Endothelial cell of umbilical vein (primary cell): Measurements from ENCODE around the gene SMAD3. TPM values are rescaled to one million over a fixed set of nuclear protein-coding genes. Genes with fewer than 3 reads are reported as not detected.

Source experiments
- BruUV-seq: library from RNA; stranded (reverse); fragments of 400-500 nt; replicated peaks from 2 replicates; lab custom pipeline; 2021; lab: Mats Ljungman, UMichigan
- CTCF ChIA-PET: fragments of 300-600, 350-600 bp; sonication (Branson Sonifier 250); formaldehyde crosslinking; loops from one replicate; lab custom pipeline; 2021; ENCODE audit warnings: antibody characterized with exemption, inconsistent platforms; lab: Charles Lee
- POLR2A ChIA-PET: fragments of 300-600, 350-600 bp; sonication (Branson Sonifier 250); formaldehyde crosslinking; loops from one replicate; lab custom pipeline; 2021; ENCODE audit warnings: antibody characterized with exemption, inconsistent platforms; lab: Charles Lee
- DNase-seq: peaks from one replicate; pipeline ENCODE4 v3.0.0-alpha.2; 2011; ENCODE audit warnings: low read depth, low spot score
- FAIRE-seq: peaks from 2 replicates; lab custom pipeline; 2011; peaks lifted over from hg19 to GRCh38; lab: Jason Lieb, UNC
- H2AFZ ChIP-seq: 2 replicates; pipeline ENCODE4 v1.6.0; 2012; ENCODE audit warnings: low read depth, low read length, control low read depth, inconsistent platforms
- H3K27ac ChIP-seq: 2 replicates; pipeline ENCODE4 v1.5.1; 2011; ENCODE audit warnings: low read depth, mild to moderate bottlenecking, control low read depth, low read length, moderate library complexity; ENCODE audit not compliant: insufficient read depth
- H3K27me3 ChIP-seq, 2 experiments: 2 replicates each; pipeline versions ENCODE4 v1.6.0 to v1.6.1; 2011; ENCODE audit warnings: low read length in 2 of 2, mixed read lengths in 1 of 2; ENCODE audit not compliant: control insufficient read depth in 2 of 2, insufficient read depth in 2 of 2
- H3K36me3 ChIP-seq, 2 experiments: 2 replicates in 1 of 2; 3 replicates in 1 of 2; pipeline ENCODE4 v1.5.1; 2011; ENCODE audit warnings: low read length in 2 of 2, mild to moderate bottlenecking in 1 of 2, moderate library complexity in 1 of 2; ENCODE audit not compliant: control insufficient read depth in 2 of 2, insufficient read depth in 2 of 2; ENCODE audit errors: extremely low read depth in 1 of 2
- H3K4me1 ChIP-seq: 3 replicates; pipeline ENCODE4 v1.5.1; 2011; ENCODE audit warnings: mild to moderate bottlenecking, low read length; ENCODE audit not compliant: control insufficient read depth, insufficient read depth; ENCODE audit errors: extremely low read depth
- H3K4me2 ChIP-seq: 2 replicates; pipeline ENCODE4 v1.6.1; 2011; ENCODE audit warnings: low read length, control low read depth, mixed read lengths; ENCODE audit not compliant: insufficient read depth
- H3K4me3 ChIP-seq, 3 experiments: fragments of 200-600 bp in 1 of 3; sonication (generic), shearing (Covaris generic) in 1 of 3; replicated peaks in 1 of 3; 2 replicates each; pipeline ENCODE4 v1.5.1; 2011 to 2016; ENCODE audit warnings: control low read depth in 3 of 3, low read length in 3 of 3, mild to moderate bottlenecking in 2 of 3, inconsistent platforms in 1 of 3, low read depth in 1 of 3, moderate library complexity in 1 of 3; ENCODE audit not compliant: insufficient read depth in 1 of 3
- H3K79me2 ChIP-seq: 2 replicates; pipeline ENCODE4 v1.6.0; 2012; ENCODE audit warnings: low read length, inconsistent platforms; ENCODE audit not compliant: control insufficient read depth, insufficient read depth
- H3K9ac ChIP-seq: replicated peaks from 2 replicates; pipeline ENCODE3; 2011; ENCODE audit warnings: low read length, control low read depth; ENCODE audit not compliant: insufficient read depth; ENCODE audit errors: extremely low read depth
- H3K9me1 ChIP-seq: replicated peaks from 3 replicates; pipeline ENCODE4 v1.6.0; 2011; ENCODE audit warnings: mild to moderate bottlenecking, low read length; ENCODE audit not compliant: control insufficient read depth, insufficient read depth; ENCODE audit errors: extremely low read depth
- H3K9me3 ChIP-seq: replicated peaks from 2 replicates; pipeline ENCODE4 v1.5.1; 2012; ENCODE audit warnings: low read length, inconsistent platforms; ENCODE audit not compliant: control insufficient read depth, insufficient read depth
- H4K20me1 ChIP-seq: replicated peaks from 2 replicates; pipeline ENCODE3; 2011; ENCODE audit warnings: mild to moderate bottlenecking, low read length; ENCODE audit not compliant: control insufficient read depth, insufficient read depth; ENCODE audit errors: extremely low read depth
- CTCF ChIP-seq, 2 donors: IDR thresholded peaks; 1 replicate in 1 of 2; 2 replicates in 1 of 2; pipeline ENCODE4 v1.5.1; 2011; ENCODE audit warnings: low read length in 2 of 2, mild to moderate bottlenecking in 2 of 2, moderate library complexity in 2 of 2, control low read depth in 1 of 2, inconsistent platforms in 1 of 2, low read depth in 1 of 2; ENCODE audit not compliant: insufficient read depth in 1 of 2; ENCODE audit errors: extremely low read depth in 1 of 2
- EZH2 ChIP-seq: IDR thresholded peaks from 2 replicates; pipeline ENCODE4 v1.6.1; 2012; ENCODE audit warnings: borderline replicate concordance, low read depth, mild to moderate bottlenecking, moderate library complexity, low read length, inconsistent platforms; ENCODE audit not compliant: severe bottlenecking
- FOS ChIP-seq: IDR thresholded peaks from 2 replicates; pipeline ENCODE4 v1.6.1; 2011; ENCODE audit warnings: mild to moderate bottlenecking, low read length, moderate library complexity, borderline replicate concordance; ENCODE audit not compliant: insufficient read depth
- GATA2 ChIP-seq: IDR thresholded peaks from 2 replicates; pipeline ENCODE4 v1.7.0; 2011; ENCODE audit warnings: low read depth, mild to moderate bottlenecking, moderate library complexity, mixed read lengths, low read length; ENCODE audit not compliant: insufficient read length, insufficient read depth
- JUN ChIP-seq: IDR thresholded peaks from 2 replicates; pipeline ENCODE4 v1.6.1; 2011; ENCODE audit warnings: borderline replicate concordance, low read depth; ENCODE audit not compliant: insufficient read length, insufficient read depth
- MYC ChIP-seq: IDR thresholded peaks from one replicate; pipeline ENCODE4 v1.6.1; 2011; ENCODE audit warnings: mild to moderate bottlenecking, low read depth, low read length
- POLR2A ChIP-seq: IDR thresholded peaks from 2 replicates; pipeline ENCODE4 v1.6.1; 2012; ENCODE audit warnings: low read depth, mild to moderate bottlenecking, control low read depth, low read length
- POLR2AphosphoS5 ChIP-seq: IDR thresholded peaks from 2 replicates; pipeline ENCODE4 v1.6.1; 2012; ENCODE audit warnings: low read depth, mild to moderate bottlenecking, control low read depth, low read length, moderate library complexity; ENCODE audit not compliant: insufficient read depth
- dilution Hi-C: fragments of 300-500 bp; cut with MboI; formaldehyde crosslinking; loops from one replicate; pipeline ENCODE4 v1.15.0; 2019; ENCODE audit warnings: low sequenced_read_pairs; ENCODE audit not compliant: extremely low pct_ligation_motif_present
- intact Hi-C: fragments of 100-400 bp; cut with micrococcal nuclease; formaldehyde crosslinking; loops from one replicate; pipeline ENCODE4 v1.10.0; 2022
- polyA plus RNA-seq, 4 experiments: library from polyadenylated mRNA; depleted of rRNA in 3 of 4; stranded (reverse) in 3 of 4; unstranded in 1 of 4; fragments of >200 nt; gene quantifications; 2 replicates each; pipeline versions ENCODE4 v1.2.1 to v1.2.3, GENCODE V29; 2011 to 2012; ENCODE audit warnings: missing spikeins in 1 of 4
- total RNA-seq: library from RNA; stranded (reverse); gene quantifications from 2 replicates; pipeline ENCODE4 v1.2.3, GENCODE V29; 2021
- TF ChIP-seq, protein P1 (sequence below): IDR thresholded peaks from 2 replicates; pipeline ENCODE4 v1.6.1; 2011; ENCODE audit not compliant: insufficient read depth, insufficient read length

SMAD3 gene
- total and polyA plus RNA-seq, 2 donors (not counting 3 experiments of a cell fraction or from before 2014, with no cell fraction given): 56.4 to 88.2 TPM

- H3K9me3 ChIP-seq: no peaks in the 10 kb centered on the region
- BruUV-seq: no TSS peak
- CTCF ChIA-PET: interaction anchor here (1.0 to 1.6 kb wide), 4 partner anchors 9 to 71 kb away, joined by 3 to 5 read pairs (median 4); no protein-coding TSS in a partner anchor
- intact Hi-C loops: no loop called here
- no peaks in the 10 kb centered on the region for H3K79me2 ChIP-seq
- H4K20me1 ChIP-seq: no peaks in the 10 kb centered on the region
- peaks cover 25% of the 10 kb centered on the region for H3K4me1 ChIP-seq
- H2AFZ ChIP-seq: no peak overlapping the region
- no peaks in the 10 kb centered on the region for H3K9me1 ChIP-seq
- no peaks in the 10 kb centered on the region for H3K27me3 ChIP-seq
- H3K9ac ChIP-seq: no peak overlapping the region
- H3K36me3 ChIP-seq: no peaks in the 10 kb centered on the region
- dilution Hi-C loops: no loop called here
- TF ChIP-seq POLR2AphosphoS5 (no peak), MYC (no peak), EZH2 (no peak), JUN (no peak), FOS (no peak), CTCF (IDR thresholded peaks at IDR 0.05; ENCODE audit: extremely low read depth in 1 of 2, insufficient read depth in 1 of 2, low read depth in 1 of 2, low read length in 2 of 2) (no peak), POLR2A (no peak), GATA2 (no peak)
- TF ChIP-seq, protein P1, sequence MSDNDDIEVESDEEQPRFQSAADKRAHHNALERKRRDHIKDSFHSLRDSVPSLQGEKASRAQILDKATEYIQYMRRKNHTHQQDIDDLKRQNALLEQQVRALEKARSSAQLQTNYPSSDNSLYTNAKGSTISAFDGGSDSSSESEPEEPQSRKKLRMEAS: no peak
- DNase-seq (no peak), FAIRE-seq (no peak)
- POLR2A ChIA-PET: no interaction called here
- no peak overlapping the region for H3K4me2 ChIP-seq
- no peak overlapping the region for H3K4me3 ChIP-seq
- H3K27ac ChIP-seq: no peak overlapping the region
These were observed 48.1 kb upstream of the SMAD3 start for GRCh38 chr15:67017311-67017710.
